ENCODE results near the gene DYNLT3.

Gene DYNLT3

DNA sequence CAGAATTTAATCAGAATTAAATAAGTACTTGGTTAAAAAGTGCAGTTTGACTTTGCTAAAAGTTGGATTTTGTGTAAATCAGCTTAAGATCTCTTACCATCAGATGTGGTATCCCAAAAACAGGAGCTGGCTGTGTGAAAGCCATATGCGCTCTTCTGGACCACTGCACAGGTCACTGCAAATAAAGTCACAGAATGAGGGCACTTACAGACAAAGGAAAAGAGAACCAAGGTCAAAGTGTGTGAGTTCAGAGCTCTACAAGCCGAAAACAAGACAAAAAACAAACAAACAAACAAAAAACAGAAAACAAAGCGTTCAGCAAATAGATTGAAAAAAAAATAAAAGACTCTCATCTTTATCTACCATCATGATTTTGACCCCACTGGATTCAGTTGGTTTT lies 6.4 kb downstream of the DYNLT3 start:
- DNase-seq, result no peak

DNA sequence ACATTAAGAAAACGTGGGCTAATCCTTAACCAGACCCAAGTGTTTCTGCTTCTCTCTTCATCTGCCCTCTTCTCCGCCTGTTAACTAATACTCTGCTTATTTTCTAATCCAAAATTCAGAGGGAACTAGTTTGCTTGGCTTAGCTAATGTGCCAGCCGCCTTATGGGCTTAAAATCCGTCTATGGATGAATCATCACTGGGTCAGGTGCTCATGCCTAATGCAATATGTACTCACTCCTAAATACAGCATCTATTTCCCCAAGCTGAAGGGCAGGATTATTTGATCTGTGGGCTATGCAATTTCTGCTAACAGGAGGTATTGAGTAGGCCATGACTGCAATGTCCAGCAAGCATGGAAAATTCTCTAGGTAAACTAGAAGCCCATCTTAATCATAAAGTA lies 12.4 kb downstream of the DYNLT3 start:
- no peak for DNase-seq

DNA sequence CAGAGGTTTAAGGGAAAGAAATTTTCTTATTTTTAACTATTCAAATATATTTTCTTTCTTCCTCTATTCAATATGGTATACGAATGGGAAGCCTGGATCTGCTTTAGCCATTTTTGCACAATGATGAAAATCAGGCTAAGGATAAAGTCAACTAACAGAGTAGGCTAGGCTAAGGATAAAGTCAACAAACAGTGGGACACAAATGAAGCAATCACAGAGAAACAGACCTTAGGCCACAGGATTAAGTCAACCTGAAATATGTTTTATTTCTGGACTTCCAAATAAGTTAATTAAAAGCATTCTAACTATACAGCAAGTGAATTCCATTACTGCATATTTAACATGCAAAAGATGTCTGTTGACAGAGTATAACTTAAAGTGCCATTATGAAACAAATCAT lies 17.0 kb downstream of the DYNLT3 start:
- DNase-seq, result peak; percentile 13

DNA sequence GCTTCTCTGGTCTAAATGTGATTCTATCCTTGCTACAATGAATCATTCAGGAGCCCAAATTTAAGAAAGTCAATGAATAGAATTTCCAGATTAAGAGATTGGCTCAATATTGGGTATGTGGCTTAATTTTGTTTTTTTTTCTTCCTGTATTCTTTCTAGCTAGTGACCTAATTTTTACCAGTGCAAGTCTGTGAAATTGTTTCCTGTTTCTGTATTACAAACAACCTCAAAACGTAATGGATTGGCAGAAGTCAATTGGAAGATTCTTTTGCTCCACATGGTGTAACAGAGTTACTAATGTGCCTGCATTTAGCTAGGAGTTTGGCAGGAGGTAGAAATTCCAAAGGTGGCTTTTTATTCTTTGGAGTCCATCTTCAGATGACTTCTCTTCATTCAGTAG lies 17.6 kb downstream of the DYNLT3 start:
- no peak for DNase-seq

DNA sequence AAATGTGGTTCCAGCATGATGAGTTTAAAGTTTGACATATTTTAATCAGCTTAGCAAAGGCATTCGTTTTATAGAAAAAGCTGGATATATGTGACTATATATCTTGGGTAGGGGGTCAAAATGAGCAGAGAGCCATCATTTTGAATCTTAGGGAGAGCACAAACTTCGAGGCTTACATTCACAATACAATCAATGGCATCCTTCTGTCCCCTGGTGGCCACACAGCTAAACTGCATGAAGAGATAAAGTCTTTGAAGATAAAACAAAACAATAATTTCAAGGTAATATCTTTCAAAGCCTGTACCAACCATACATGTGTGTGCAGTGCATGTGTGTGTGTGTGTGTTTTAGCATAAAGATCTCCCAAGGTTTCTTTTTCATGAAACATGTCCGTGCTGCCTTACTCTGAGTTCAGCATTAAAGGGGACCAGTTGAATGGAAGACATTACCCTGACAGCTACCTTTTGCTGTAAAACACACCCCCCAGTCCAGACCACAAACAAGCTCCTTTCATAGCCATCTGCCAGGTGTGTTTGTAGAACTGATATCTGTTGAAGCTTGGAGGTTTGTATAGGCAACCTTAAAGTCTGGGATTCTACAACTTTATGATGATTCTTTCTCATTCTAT lies 22.0 kb downstream of the DYNLT3 start:
- peak; percentile 29 for DNase-seq

DNA sequence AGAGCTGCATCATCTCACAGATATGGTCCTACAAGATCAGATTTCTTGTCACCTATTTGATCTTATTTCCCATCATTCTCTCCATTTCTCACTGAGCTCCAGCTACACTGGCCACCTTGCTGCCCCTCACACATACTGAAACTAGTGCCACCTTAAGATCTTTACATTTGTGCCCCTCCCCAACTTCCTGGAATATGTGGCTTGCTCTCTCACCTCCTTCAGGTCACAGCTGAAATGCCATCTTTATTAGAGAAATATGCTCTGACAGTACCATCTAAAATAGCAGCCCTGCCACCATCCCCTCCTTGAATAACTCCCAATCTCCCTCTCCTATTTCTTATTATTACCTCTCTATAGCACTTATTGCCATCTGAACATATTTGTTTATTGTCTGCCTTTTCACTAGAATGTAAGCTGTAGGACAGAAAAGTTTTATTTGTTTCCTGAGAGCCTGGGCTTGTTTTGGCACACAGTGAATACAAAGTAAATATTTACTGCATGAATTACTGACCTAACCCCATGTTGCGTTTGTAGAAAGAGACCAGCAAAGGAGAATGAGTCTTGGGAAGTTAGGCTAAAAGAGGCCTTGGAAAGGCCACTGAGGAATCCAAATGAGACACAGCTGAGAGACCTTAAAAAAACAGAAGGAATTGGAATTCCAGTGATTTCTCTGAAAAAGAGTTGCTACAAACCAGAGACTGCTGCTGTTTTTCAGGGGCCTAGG lies 22.7 kb downstream of the DYNLT3 start:
- DNase-seq, result no peak

DNA sequence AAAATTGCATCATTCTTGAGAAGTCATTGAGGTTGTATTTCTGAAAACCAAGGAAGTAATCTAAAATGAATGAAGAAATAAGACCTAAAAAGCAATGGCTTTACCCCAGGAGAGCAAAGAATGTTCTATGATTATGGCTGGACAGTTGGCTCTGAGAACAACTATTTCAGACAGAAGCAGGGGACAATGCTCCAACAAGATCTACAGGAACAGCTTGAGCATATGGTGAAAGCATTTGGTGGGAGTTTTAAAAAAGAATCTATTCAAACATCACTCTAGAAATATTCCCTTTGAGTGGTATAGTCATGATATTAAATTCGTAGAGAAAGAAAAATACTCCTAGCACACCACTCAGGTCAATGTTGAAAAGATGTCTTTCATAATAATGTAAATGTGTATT lies 26.7 kb downstream of the DYNLT3 start:
- no peak for DNase-seq

DNA sequence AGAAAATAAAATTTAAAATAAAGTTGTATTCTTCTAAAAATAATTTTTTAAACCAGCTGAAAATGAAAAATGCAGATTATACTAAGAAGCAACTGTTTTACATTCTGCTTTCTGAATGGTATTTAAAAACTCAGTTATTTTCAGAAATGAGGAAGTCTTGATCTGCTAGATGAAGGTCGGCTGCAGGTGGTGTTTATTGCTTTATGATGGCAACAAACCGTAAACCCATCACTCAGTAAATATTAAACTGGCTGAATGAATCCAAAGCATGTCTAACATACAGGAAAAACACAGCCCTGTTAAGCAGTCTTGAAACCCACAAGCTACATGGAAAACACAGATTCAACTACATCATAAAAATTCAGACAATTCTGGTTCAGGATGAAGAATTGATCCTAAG lies 29.3 kb downstream of the DYNLT3 start:
- no peak for DNase-seq

DNA sequence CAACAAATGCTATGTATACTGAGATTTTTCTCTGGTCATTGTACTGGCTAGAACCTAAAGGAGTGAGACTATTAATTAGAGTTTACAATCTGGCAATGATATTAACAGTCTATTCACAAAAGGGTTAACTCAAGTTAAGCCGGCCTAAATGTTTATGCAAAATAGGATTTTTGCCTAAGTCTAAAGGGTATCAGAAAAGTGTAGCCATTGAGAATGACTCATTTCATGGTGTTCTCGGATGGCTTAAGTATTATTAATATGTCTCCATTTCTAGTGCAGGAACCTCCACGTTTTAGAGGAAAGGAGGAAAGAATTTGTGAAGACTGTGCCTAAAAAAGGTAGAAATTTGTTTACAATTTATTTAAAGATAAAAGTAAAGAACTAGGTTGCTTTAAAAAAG lies 29.8 kb downstream of the DYNLT3 start:
- DNase-seq, result no peak

DNA sequence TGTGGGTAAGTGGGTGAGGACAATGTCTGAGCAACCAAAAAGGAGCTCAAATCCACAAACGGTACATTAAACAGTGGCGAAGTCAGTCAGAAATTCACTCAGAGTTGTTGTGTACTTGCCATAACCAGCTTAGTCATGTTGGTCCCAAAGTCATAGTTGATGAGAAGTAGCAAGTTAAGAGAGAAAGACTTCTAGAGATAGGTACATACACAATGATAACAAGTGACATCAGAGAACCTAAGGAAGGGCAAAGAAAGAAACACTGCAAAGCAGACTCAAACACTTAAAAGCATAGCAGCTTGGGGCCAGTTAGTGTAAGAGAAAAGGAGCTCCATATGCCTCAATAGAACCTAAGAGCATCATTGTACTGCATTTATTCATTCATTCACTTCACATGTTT lies 30.2 kb downstream of the DYNLT3 start:
- DNase-seq, result no peak

DNA sequence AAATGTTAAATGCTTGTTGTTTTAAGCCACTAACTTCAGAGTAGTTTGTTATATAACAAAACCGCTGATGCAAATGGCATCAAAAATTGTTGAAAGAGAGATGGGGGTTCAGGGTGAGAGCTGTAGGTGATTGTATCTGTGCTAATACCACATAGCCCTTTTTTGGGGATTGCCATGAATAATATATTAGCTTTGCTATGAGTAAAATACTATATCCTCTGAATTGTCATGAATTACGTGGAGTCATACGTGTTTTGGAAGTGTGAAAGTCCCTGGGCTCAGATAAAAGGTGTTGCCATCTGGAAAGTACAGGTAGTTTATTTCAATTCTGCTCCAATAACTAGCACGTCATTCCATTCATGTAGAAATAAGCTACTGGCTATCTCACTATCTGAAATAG lies 30.6 kb downstream of the DYNLT3 start:
- no peak for DNase-seq

DNA sequence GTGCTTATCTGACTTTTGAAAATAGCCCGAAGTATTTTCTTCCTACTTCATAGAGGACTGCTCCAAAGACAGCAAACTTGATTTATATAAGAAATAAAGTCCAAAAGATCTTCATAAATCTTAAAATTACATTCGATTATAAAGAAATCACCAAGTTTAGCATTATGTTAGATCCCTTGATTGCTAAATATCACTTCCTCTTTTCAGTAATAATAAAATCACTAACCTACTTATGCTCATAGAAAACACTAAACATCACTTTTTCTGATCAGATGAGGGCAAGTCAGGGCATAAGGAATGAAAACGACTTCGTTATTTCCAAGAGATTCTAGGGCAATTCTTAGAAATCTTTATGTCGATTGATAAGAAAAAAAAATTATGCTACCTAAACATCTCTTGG lies 32.0 kb downstream of the DYNLT3 start:
- DNase-seq, result no peak

DNA sequence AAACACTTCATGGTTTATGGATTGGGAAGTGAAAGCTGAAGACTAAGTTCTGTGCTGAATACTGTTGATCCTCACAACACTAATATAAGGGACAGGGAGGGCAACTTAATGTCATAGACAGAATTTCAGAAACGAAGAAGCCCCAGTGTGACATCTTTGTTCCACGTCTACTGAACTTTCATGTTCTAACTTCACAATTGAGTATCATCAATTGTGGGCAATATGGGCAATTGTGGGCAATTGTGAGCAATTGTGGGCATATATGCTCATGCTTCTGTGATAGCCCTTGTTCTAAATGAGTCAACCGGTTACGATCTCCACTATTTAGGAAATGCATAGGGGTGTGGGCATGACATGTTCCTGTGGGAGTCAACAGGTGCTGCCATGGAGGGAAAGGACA lies 33.8 kb downstream of the DYNLT3 start:
- no peak for DNase-seq

DNA sequence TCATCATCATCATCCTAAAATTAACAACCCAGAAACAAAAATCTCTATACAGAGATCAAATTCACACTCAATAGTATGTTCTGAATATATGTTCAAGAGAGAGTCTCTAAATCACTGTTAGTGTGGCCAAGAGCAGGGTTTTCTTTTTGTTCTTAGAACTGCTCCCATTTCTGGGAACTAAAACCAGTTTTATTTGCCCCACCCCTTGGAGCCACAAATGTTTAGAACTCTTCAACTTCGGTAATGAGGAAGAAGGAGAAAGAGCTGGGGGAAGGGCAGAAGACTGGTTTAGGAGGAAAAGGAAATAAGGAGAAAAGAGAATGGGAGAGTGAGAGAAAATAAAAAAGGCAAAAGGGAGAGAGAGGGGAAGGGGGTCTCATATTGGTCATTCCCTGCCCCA lies 35.3 kb downstream of the DYNLT3 start:
- no peak for DNase-seq

DNA sequence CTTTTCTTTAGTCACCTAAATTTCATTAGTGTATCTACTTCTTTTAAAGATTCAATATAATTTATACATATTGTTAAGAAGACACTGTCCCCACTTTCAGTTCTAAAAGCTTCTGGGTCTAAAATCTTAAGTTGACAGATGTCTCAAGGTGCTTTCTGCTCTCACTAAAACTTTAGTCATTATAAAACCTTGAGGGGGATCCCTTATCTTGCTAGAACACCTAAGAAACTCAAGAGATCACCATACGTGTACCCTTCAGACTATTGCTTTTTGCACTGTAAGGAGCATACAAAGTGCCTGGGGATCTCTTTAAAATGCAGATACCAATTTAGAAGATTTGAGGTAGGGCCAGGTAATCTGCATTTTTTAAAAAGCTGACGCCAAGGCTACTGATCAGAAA lies 37.4 kb downstream of the DYNLT3 start:
- DNase-seq, result no peak

DNA sequence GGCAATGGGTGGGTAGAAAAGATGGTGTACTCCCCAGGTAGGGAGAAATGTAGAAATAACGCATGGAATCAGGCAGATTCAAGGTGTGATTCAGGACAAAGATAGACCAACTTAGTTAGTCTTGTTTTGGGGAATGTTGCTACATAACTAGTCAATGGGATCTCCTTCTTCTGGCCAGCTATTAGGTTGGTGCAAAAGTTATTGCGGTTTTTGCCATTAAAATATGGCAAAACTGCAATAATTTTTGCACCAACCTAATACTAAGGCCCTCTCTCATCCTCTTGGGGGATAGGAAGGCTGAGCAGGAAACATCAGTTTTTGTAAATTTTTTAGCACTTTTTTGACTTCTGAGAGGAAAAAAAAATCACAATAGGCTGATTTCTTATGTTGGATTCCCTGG lies 44.3 kb downstream of the DYNLT3 start:
- no peak for DNase-seq

DNA sequence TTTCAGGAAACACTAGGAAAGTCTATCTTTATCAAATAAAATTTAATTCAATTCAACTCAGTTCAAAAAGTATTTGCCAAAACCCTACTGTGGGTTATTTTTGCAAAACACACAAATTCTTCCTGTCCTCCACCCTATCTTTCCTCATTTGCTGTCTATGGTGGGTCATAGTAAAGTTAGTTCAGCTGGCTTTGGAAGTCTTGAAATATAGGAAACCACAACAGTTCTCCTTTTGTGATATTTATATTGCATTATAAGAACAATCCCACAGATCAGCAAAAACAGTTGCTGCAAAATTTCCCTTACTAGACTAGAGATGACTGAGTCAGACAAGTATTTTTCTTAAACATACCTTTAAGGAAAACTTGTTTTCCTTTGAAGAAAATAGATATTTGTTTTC lies 45.3 kb downstream of the DYNLT3 start:
- no peak for DNase-seq

DNA sequence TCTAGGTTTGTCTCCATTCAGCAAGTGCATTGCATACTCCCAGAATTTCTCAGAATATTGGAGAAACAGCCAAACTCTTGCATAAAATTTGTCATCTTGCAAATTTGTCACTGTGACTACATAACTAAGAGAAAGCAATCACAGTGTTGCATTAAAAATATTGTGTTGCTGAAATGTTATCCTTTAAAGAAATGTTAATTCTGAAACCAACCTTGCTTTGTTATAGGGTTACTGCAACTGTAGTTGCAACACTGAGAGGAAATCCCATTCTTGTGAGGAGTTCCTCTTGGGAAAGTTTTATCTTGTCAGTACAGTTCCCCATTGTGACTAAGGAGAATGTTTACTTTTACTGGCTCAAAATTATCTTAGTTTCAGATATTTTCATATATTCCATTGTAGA lies 46.7 kb downstream of the DYNLT3 start:
- DNase-seq, result no peak

DNA sequence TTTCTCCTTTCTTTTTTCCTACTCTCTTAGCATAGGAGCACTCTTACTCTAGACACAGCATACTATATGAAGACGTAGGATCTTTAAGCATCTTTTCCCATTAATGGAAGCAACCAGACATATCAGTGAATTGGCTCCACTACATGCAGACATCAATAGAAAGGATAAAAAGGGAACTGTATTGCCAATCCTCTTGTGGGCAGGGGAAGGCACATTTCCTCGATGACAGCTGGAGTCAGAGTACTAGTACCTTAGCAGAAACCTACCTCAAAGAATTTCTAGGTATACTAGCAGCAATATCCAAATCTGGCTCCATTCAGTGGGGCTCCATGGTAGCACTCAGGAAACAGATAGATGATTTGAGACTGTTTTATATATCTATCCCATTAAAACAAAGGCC lies 47.4 kb downstream of the DYNLT3 start:
- no peak for DNase-seq

DNA sequence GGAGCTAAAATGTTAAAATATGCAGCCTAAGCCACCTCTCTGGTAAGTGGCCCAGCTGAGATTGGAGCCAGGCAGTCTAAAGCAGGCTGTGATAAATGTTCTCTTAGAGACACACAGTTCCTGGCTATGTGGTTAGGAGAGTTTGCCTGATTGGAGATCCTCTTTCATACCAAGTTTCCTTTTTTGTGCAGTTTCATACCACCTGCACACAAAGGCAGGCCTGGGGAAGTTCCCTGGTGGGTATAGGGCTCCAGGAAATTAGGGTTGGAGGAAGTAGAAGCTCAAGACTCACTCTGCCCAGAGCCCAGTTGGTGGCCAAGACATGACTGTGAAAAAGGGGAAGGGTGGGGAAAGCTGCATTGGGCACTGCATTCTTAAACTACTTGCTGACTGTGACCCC lies 50.6 kb downstream of the DYNLT3 start:
- DNase-seq, result no peak

DNA sequence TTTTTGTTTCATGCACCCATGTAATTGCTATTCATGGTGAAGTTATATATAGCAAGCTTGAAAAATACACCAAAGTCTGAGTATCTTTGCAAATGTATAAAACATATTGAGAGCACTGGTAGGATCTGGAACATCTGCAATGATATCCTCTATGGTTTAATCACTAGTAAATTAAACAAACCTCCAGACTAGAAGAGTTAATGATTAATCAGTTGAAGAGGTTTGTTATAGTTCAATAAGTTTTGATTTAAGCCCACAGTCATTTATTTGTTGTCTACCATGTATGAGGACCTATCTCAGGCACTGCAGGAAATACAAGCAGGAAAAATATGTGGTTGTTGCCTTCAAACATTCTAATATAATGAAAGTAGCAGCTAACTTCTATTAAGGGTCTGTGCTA lies 51.1 kb downstream of the DYNLT3 start:
- no peak for DNase-seq
